Measurements from ENCODE around the gene VRK2.
"Not testable (repeated sequence)": the region's sequence is repeated elsewhere in the genome, so short reads cannot be mapped to it uniquely, and the experiment has no call there.

- TF ChIP-seq CTCF (conservative IDR thresholded peaks at IDR 0.05); ZFX (IDR thresholded peaks at IDR 0.05): not testable (repeated sequence)
These were observed 67.0 kb downstream of the VRK2 start for GRCh38 chr2:58113563-58113962.

Measured in C4-2B (cell line).